HCT116 (cell line): Measurements from ENCODE around the gene TSSK2. TPM values are rescaled to one million over a fixed set of nuclear protein-coding genes. Genes with fewer than 3 reads are reported as not detected.

Source experiments
- ATAC-seq: fragments of 200-7000 bp; cut with Tn5 transposase; 2 replicates; pipeline ENCODE4 v1.9.1; 2020; ENCODE audit warnings: mild to moderate bottlenecking, moderate library complexity
- BruUV-seq: library from RNA; stranded (reverse); fragments of 400-500 nt; replicated peaks from 2 replicates; lab custom pipeline; 2021; lab: Mats Ljungman, UMichigan
- CTCF ChIA-PET: fragments of 300-600 bp; sonication (Branson Sonifier 250); formaldehyde crosslinking; loops from one replicate; lab custom pipeline; 2021; ENCODE audit warnings: antibody characterized with exemption; lab: Charles Lee
- POLR2A ChIA-PET: fragments of 300-600, 350-600 bp; sonication (Branson Sonifier 250); formaldehyde crosslinking; loops from one replicate; lab custom pipeline; 2021; ENCODE audit warnings: antibody characterized with exemption; lab: Charles Lee
- RAD21 ChIA-PET, 2 experiments: fragments of 300-600 bp; sonication (Branson Sonifier 250); formaldehyde crosslinking; loops; one replicate each; lab custom pipeline; 2023; ENCODE audit warnings: low total read pairs in 2 of 2; ENCODE audit not compliant: uncharacterized antibody in 2 of 2, unreplicated experiment in 2 of 2, low non-redundant PET in 1 of 2; lab: Charles Lee
- DNase-seq: peaks from one replicate; pipeline ENCODE4 v3.0.0-alpha.2; 2010; ENCODE audit warnings: low read depth, low spot score
- H2AFZ ChIP-seq: fragments of 200-600 bp; shearing (Covaris generic), sonication (generic); 2 replicates; pipeline ENCODE4 v1.6.1; 2017; ENCODE audit warnings: low read depth, mixed run types, mixed read lengths, antibody characterized with exemption, low read length; ENCODE audit not compliant: poor library complexity, severe bottlenecking
- H3K27ac ChIP-seq: 2 replicates; pipeline ENCODE4 v1.5.1; 2012; ENCODE audit warnings: low read depth, low read length
- H3K27me3 ChIP-seq: fragments of 200-600 bp; sonication (generic); 2 replicates; pipeline ENCODE4 v1.6.1; 2016; ENCODE audit warnings: mixed run types, low read length, mixed read lengths; ENCODE audit not compliant: insufficient read depth
- H3K36me3 ChIP-seq, 2 experiments: fragments of 200-500 bp in 1 of 2; fragments of 200-600 bp in 1 of 2; sonication (Bioruptor generic) in 1 of 2; sonication (generic) in 1 of 2; 2 replicates each; pipeline versions ENCODE4 v1.5.1 to v1.6.1; 2014 to 2016; ENCODE audit warnings: low read length in 2 of 2, inconsistent platforms in 1 of 2, mixed read lengths in 1 of 2, mixed run types in 1 of 2; ENCODE audit not compliant: insufficient read depth in 2 of 2, control insufficient read depth in 1 of 2
- H3K4me1 ChIP-seq, 2 experiments: fragments of 200-600 bp in 1 of 2; sonication (generic) in 1 of 2; 2 replicates each; pipeline versions ENCODE4 v1.5.1 to v1.6.1; 2012 to 2017; ENCODE audit warnings: low read length in 2 of 2, inconsistent platforms in 1 of 2, mild to moderate bottlenecking in 1 of 2, mixed read lengths in 1 of 2, mixed run types in 1 of 2, moderate library complexity in 1 of 2; ENCODE audit not compliant: insufficient read depth in 2 of 2, control insufficient read depth in 1 of 2
- H3K4me2 ChIP-seq: fragments of 200-600 bp; sonication (generic); 2 replicates; pipeline ENCODE4 v1.6.1; 2017; ENCODE audit warnings: mixed run types, low read length, mixed read lengths
- H3K4me3 ChIP-seq, 2 experiments: fragments of 200-600 bp in 1 of 2; sonication (generic) in 1 of 2; replicated peaks in 1 of 2; 2 replicates each; pipeline ENCODE4 v1.5.1; 2011 to 2016; ENCODE audit warnings: low read length in 2 of 2, control low read depth in 1 of 2, low read depth in 1 of 2, mild to moderate bottlenecking in 1 of 2, mixed read lengths in 1 of 2, mixed run types in 1 of 2
- H3K79me2 ChIP-seq: fragments of 200-600 bp; sonication (generic); 2 replicates; pipeline ENCODE4 v1.6.1; 2017; ENCODE audit warnings: mild to moderate bottlenecking, mixed run types, low read length, moderate library complexity, mixed read lengths; ENCODE audit not compliant: insufficient read depth
- H3K9ac ChIP-seq: fragments of 200-600 bp; sonication (generic); 2 replicates; pipeline ENCODE4 v1.6.1; 2016; ENCODE audit warnings: low read length, mixed read lengths
- H3K9me2 ChIP-seq: fragments of 200-600 bp; sonication (generic), shearing (Covaris generic); 2 replicates; pipeline ENCODE4 v1.6.1; 2017; ENCODE audit warnings: mixed run types, mild to moderate bottlenecking, moderate library complexity; ENCODE audit not compliant: insufficient read depth
- H3K9me3 ChIP-seq, 2 experiments: fragments of 200-500 bp in 1 of 2; fragments of 200-600 bp in 1 of 2; sonication (Bioruptor generic) in 1 of 2; sonication (generic) in 1 of 2; 2 replicates each; pipeline ENCODE4 v1.6.1; 2014 to 2017; ENCODE audit warnings: low read length in 2 of 2, mixed read lengths in 2 of 2, inconsistent platforms in 1 of 2, low read depth in 1 of 2, mild to moderate bottlenecking in 1 of 2, mixed run types in 1 of 2, moderate library complexity in 1 of 2; ENCODE audit not compliant: control insufficient read depth in 1 of 2, insufficient read depth in 1 of 2
- H4K20me1 ChIP-seq: fragments of 200-600 bp; sonication (generic), shearing (Covaris generic); 2 replicates; pipeline ENCODE4 v1.6.1; 2017; ENCODE audit warnings: mixed run types, mild to moderate bottlenecking, moderate library complexity; ENCODE audit not compliant: insufficient read depth
- CBX3 ChIP-seq: IDR thresholded peaks from 2 replicates; pipeline ENCODE4 v1.6.1; 2012; ENCODE audit warnings: low read depth
- CEBPB ChIP-seq: IDR thresholded peaks from 2 replicates; pipeline ENCODE4 v1.6.1; 2012; ENCODE audit warnings: low read depth
- EGR1 ChIP-seq: IDR thresholded peaks from 2 replicates; pipeline ENCODE4 v1.6.1; 2012; ENCODE audit warnings: low read depth
- ELF1 ChIP-seq: IDR thresholded peaks from 2 replicates; pipeline ENCODE4 v1.6.1; 2012; ENCODE audit warnings: low read depth, borderline replicate concordance
- EZH2 ChIP-seq: fragments of 200-600 bp; sonication (generic); IDR thresholded peaks from 2 replicates; pipeline ENCODE4 v1.6.1; 2017; ENCODE audit warnings: antibody characterized with exemption, mixed run types
- EZH2phosphoT487 ChIP-seq: fragments of 200-600 bp; IDR thresholded peaks from 2 replicates; pipeline ENCODE4 v1.6.1; 2018; ENCODE audit warnings: antibody characterized with exemption, borderline replicate concordance
- FOSL1 ChIP-seq: IDR thresholded peaks from 2 replicates; pipeline ENCODE4 v1.6.1; 2012; ENCODE audit warnings: low read depth
- JUND ChIP-seq: IDR thresholded peaks from 2 replicates; pipeline ENCODE4 v1.6.1; 2012
- POLR2A ChIP-seq: IDR thresholded peaks from 2 replicates; pipeline ENCODE4 v1.7.0; 2011; ENCODE audit warnings: borderline replicate concordance; ENCODE audit not compliant: insufficient read depth, insufficient read length; ENCODE audit errors: extremely low read depth
- POLR2AphosphoS5 ChIP-seq: IDR thresholded peaks from 2 replicates; pipeline ENCODE4 v1.6.1; 2011; ENCODE audit warnings: mild to moderate bottlenecking, low read depth, low read length, moderate library complexity
- RAD21 ChIP-seq: IDR thresholded peaks from 2 replicates; pipeline ENCODE4 v1.6.1; 2012; ENCODE audit warnings: low read depth, mild to moderate bottlenecking
- REST ChIP-seq: IDR thresholded peaks from 2 replicates; pipeline ENCODE4 v1.6.1; 2012; ENCODE audit warnings: low read depth
- SP1 ChIP-seq: IDR thresholded peaks from 2 replicates; pipeline ENCODE4 v1.6.1; 2012; ENCODE audit warnings: low read depth
- SRF ChIP-seq: IDR thresholded peaks from 2 replicates; pipeline ENCODE4 v1.6.1; 2012; ENCODE audit warnings: low read depth
- TCF7L2 ChIP-seq: IDR thresholded peaks from 2 replicates; pipeline ENCODE4 v1.7.0; 2011; ENCODE audit warnings: borderline replicate concordance, inconsistent platforms; ENCODE audit not compliant: insufficient read depth, insufficient read length; ENCODE audit errors: extremely low read depth
- YY1 ChIP-seq: IDR thresholded peaks from 2 replicates; pipeline ENCODE4 v1.6.1; 2011; ENCODE audit warnings: low read length, low read depth, moderate library complexity, mild to moderate bottlenecking; ENCODE audit not compliant: insufficient replicate concordance; ENCODE audit errors: extremely low read depth
- ZNF274 ChIP-seq: fragments of 200-500 bp; sonication (Bioruptor generic); IDR thresholded peaks from 2 replicates; pipeline ENCODE4 v1.6.1; 2014; ENCODE audit warnings: mild to moderate bottlenecking, low read depth, low read length, inconsistent platforms
- intact Hi-C: fragments of 100-400 bp; cut with micrococcal nuclease; formaldehyde crosslinking; loops from 2 replicates; pipeline ENCODE4 v1.10.0; 2022
- total RNA-seq: library from RNA; stranded (reverse); gene quantifications from one replicate; pipeline ENCODE4 v1.2.1, GENCODE V29; 2021; ENCODE audit not compliant: unreplicated experiment
- TF ChIP-seq, protein P1 (sequence below): IDR thresholded peaks from 2 replicates; pipeline ENCODE4 v1.6.1; 2011; ENCODE audit warnings: mild to moderate bottlenecking, low read length, moderate library complexity; ENCODE audit not compliant: insufficient replicate concordance; ENCODE audit errors: extremely low read depth
- TF ChIP-seq, protein P2 (sequence below): IDR thresholded peaks from 2 replicates; pipeline ENCODE4 v1.6.1; 2012

TSSK2 gene
- total RNA-seq, 1 experiment from 2014 or later = not detected

DNA sequence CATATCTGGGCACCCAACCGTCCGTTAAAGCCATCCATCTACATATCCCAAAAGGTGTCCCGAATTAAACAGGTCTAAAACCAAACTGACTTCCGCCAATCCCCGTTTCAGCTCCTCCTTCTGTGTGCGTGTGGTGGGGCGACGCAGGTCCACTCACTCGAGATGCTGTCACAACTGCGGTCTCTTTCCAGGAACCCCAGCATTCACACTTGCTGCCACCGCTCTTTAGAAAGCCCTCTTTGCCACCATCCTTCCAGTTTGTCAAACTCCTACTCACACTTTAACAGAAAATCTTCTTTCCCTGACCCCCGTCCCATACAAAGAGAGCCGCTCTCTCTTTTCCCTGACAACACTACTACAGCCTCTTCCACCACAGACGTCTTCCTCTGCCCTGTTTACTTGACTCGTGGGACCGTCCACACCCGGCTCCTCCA, 12.9 kb downstream of the TSSK2 start:
- peak; percentile 48 for ATAC-seq
- CTCF ChIA-PET = interaction anchor here (0.8 to 3.5 kb wide), 19 partner anchors 8 to 486 kb away, joined by 3 to 26 read pairs (median 4); partner anchors contain the start of genes DGCR2 and SLC25A1

More for the DNA sequence above, 12.9 kb downstream of the TSSK2 start:
- H3K4me2 ChIP-seq = peak overlapping the region; percentile 83
- H3K9ac ChIP-seq = peak overlapping the region; percentile 78
- no peaks in the 10 kb centered on the region for H3K27me3 ChIP-seq
- peak overlapping the region; percentile 90 to 97 for H3K4me3 ChIP-seq
- H3K36me3 ChIP-seq = peaks cover 25 to 28% of the 10 kb centered on the region in 2 experiments; a peak in 3 of 4 replicates
- no peaks in the 10 kb centered on the region for H3K9me3 ChIP-seq
- intact Hi-C loops = loop anchor here (1.0 to 10.0 kb wide), 2 partner anchors 331 to 486 kb away; partner anchors contain the start of genes CDC45 and UFD1
- TF ChIP-seq SP1 (no peak), ELF1 (no peak), SRF (no peak), CBX3 (no peak), FOSL1 (no peak), REST (no peak), YY1 (no peak), POLR2A (no peak), POLR2AphosphoS5 (no peak), EGR1 (no peak), CEBPB (no peak), RAD21 (no peak), TCF7L2 (no peak), JUND (no peak), ZNF274 (no peak), EZH2 (no peak), EZH2phosphoT487 (no peak)
- TF ChIP-seq, protein P1, sequence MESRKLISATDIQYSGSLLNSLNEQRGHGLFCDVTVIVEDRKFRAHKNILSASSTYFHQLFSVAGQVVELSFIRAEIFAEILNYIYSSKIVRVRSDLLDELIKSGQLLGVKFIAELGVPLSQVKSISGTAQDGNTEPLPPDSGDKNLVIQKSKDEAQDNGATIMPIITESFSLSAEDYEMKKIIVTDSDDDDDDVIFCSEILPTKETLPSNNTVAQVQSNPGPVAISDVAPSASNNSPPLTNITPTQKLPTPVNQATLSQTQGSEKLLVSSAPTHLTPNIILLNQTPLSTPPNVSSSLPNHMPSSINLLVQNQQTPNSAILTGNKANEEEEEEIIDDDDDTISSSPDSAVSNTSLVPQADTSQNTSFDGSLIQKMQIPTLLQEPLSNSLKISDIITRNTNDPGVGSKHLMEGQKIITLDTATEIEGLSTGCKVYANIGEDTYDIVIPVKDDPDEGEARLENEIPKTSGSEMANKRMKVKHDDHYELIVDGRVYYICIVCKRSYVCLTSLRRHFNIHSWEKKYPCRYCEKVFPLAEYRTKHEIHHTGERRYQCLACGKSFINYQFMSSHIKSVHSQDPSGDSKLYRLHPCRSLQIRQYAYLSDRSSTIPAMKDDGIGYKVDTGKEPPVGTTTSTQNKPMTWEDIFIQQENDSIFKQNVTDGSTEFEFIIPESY = no peak
- TF ChIP-seq, protein P2, sequence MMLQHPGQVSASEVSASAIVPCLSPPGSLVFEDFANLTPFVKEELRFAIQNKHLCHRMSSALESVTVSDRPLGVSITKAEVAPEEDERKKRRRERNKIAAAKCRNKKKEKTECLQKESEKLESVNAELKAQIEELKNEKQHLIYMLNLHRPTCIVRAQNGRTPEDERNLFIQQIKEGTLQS = no peak
- TF ChIP-seq, all 23 proteins: peak for 0
- Histone ChIP-seq H3K79me2 (peaks cover 22% of the 10 kb centered on the region), H2AFZ (no peak overlapping the region), H3K27ac (peak overlapping the region; percentile 48), H4K20me1 (no peaks in the 10 kb centered on the region), H3K4me1 (peaks cover 3 to 11% of the 10 kb centered on the region in 2 experiments), H3K9me2 (no peaks in the 10 kb centered on the region)
- TSS peak; percentile 69 for BruUV-seq
- ChIA-PET RAD21 (interaction anchor here (0.6 to 1.3 kb wide), 3 partner anchors 208 to 486 kb away, joined by 3 to 5 read pairs (median 3); partner anchors contain the start of genes CDC45 (in 1 of the 2) and PRODH (in 1 of the 2)), POLR2A (interaction anchor here (0.5 to 1.3 kb wide), 4 partner anchors 10 to 486 kb away, joined by 3 to 5 read pairs (median 3); partner anchors contain the start of gene DGCR2)
- no peak for DNase-seq
